Prostate gland (tissue), 2 donors: Measurements from ENCODE around the gene HRCT1. TPM values are rescaled to one million over a fixed set of nuclear protein-coding genes. Genes with fewer than 3 reads are reported as not detected.
"Not testable (repeated sequence)": the region's sequence is repeated elsewhere in the genome, so short reads cannot be mapped to it uniquely, and the experiment has no call there.

Experiments
- DNase-seq: peaks from one replicate; pipeline ENCODE4 v3.0.0-alpha.2; 2019; ENCODE audit warnings: low spot score
- H3K27ac ChIP-seq, 2 donors: fragments of 200-600 bp; sonication (generic); 2 replicates each; pipeline ENCODE4 v1.5.1; 2017 to 2019
- H3K27me3 ChIP-seq: fragments of 200-600 bp; sonication (generic); replicated peaks from 2 replicates; pipeline ENCODE4 v1.5.1; 2019; ENCODE audit not compliant: insufficient read depth
- H3K36me3 ChIP-seq, 2 donors: fragments of 200-600 bp; sonication (generic); 1 replicate in 1 of 2; 2 replicates in 1 of 2; pipeline versions ENCODE4 v1.5.1 to v1.8.1; 2017 to 2019
- H3K4me1 ChIP-seq: fragments of 200-600 bp; sonication (generic); replicated peaks from 2 replicates; pipeline ENCODE4 v1.5.1; 2019
- H3K4me3 ChIP-seq, 2 donors: fragments of 200-600 bp; sonication (generic); 2 replicates each; pipeline ENCODE4 v1.5.1; 2017 to 2019
- H3K9me3 ChIP-seq: fragments of 200-600 bp; sonication (generic); 2 replicates; pipeline ENCODE4 v1.5.1; 2017
- POLR2A ChIP-seq: fragments of 450-650 bp; IDR thresholded peaks from one replicate; pipeline ENCODE4 v1.6.1; 2016; ENCODE audit warnings: antibody characterized with exemption, mild to moderate bottlenecking
- POLR2AphosphoS5 ChIP-seq: sonication (generic); formaldehyde crosslinking; IDR thresholded peaks from one replicate; pipeline ENCODE4 v1.6.1; 2017; ENCODE audit warnings: antibody characterized with exemption
- WGBS: methylation state at CpG from one replicate; pipeline ENCODE4 v1.1.5; 2018; 5-methylcytosine and 5-hydroxymethylcytosine counted together
- intact Hi-C: fragments of 100-400 bp; cut with DNase I; formaldehyde crosslinking; loops from one replicate; pipeline ENCODE4 v1.14.2; 2022
- total RNA-seq, 2 donors: library from RNA; depleted of rRNA; stranded (reverse); fragments of >200 nt; gene quantifications; one replicate each; pipeline ENCODE4 v1.1.0, GENCODE V29; 2016
- TF ChIP-seq, protein P1 (sequence below), 4 experiments: fragments of 200-600 bp in 2 of 4; fragments of 450-650 bp in 2 of 4; sonication (generic) in 2 of 4; IDR thresholded peaks; 1 replicate in 3 of 4; 2 replicates in 1 of 4; pipeline ENCODE4 v1.5.1; 2016 to 2019; ENCODE audit warnings: antibody characterized with exemption in 4 of 4, mild to moderate bottlenecking in 2 of 4, moderate library complexity in 2 of 4

The HRCT1 gene
- total RNA-seq, 2 donors from 2014 or later, result 1.3 to 1.5 TPM

- Histone ChIP-seq H3K9me3 (no peaks in the 10 kb centered on the region), H3K27me3 (no peaks in the 10 kb centered on the region), H3K4me3 (no peak overlapping the region), H3K4me1 (peaks cover 2% of the 10 kb centered on the region), H3K27ac (no peak overlapping the region), H3K36me3 (no peaks in the 10 kb centered on the region)
- 94% methylated on average over 1 of the region's 1 CpG for WGBS
- intact Hi-C loops, result no loop called here
- no peak for DNase-seq
- TF ChIP-seq POLR2A (no peak), POLR2AphosphoS5 (no peak)
- TF ChIP-seq, protein P1, sequence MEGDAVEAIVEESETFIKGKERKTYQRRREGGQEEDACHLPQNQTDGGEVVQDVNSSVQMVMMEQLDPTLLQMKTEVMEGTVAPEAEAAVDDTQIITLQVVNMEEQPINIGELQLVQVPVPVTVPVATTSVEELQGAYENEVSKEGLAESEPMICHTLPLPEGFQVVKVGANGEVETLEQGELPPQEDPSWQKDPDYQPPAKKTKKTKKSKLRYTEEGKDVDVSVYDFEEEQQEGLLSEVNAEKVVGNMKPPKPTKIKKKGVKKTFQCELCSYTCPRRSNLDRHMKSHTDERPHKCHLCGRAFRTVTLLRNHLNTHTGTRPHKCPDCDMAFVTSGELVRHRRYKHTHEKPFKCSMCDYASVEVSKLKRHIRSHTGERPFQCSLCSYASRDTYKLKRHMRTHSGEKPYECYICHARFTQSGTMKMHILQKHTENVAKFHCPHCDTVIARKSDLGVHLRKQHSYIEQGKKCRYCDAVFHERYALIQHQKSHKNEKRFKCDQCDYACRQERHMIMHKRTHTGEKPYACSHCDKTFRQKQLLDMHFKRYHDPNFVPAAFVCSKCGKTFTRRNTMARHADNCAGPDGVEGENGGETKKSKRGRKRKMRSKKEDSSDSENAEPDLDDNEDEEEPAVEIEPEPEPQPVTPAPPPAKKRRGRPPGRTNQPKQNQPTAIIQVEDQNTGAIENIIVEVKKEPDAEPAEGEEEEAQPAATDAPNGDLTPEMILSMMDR (IDR thresholded peaks at IDR 0.05), result no peak
Observed at GRCh38 chr9:35892051-35892450, 14.0 kb upstream of the HRCT1 start.

DNA sequence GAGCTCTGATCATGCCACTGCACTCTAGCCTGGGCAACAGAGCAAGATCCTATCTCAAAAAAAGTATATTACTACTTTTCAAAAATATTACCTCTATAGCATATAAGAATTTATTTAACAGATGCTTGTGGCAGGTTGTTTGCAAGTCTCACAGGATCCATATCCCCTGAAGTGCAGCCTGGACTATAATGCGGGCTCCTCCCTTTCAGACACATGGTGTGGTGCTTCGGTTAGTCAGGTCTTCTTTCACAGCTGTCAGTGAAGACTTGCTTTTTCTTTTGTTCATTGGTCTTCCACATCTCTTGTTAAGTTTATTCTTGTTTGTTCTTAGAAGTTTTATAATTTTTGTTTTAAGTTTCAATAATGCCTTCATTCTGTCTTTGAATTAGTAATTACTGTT is 9.4 kb upstream of the HRCT1 start:
- TF ChIP-seq, protein P1 (IDR thresholded peaks at IDR 0.05), result no peak
- TF ChIP-seq POLR2A, result no peak
- no peak for TF ChIP-seq POLR2AphosphoS5
- Histone ChIP-seq H3K27ac (no peak overlapping the region), H3K4me3 (no peak overlapping the region), H3K4me1 (peaks cover 1% of the 10 kb centered on the region), H3K9me3 (no peaks in the 10 kb centered on the region), H3K36me3 (no peaks in the 10 kb centered on the region), H3K27me3 (no peaks in the 10 kb centered on the region)
- WGBS, result 98% methylated on average over 2 of the region's 2 CpGs
- intact Hi-C loops, result no loop called here
- no peak for DNase-seq

- intact Hi-C loops, H3K27ac ChIP-seq, DNase-seq, H3K4me1 ChIP-seq, H3K27me3 ChIP-seq, H3K36me3 ChIP-seq, H3K4me3 ChIP-seq, H3K9me3 ChIP-seq: not testable (repeated sequence)
- 97% methylated on average over 7 of the region's 7 CpGs for WGBS
Observed at GRCh38 chr9:35897376-35898099, 8.5 kb upstream of the HRCT1 start.

GRCh38 chr9:35898337-35898736 is 7.7 kb upstream of the HRCT1 start:
- TF ChIP-seq, protein P1 (IDR thresholded peaks at IDR 0.05), result no peak
- TF ChIP-seq POLR2AphosphoS5 (no peak), POLR2A (no peak)
- H3K36me3 ChIP-seq, result no peaks in the 10 kb centered on the region
- peaks cover 3% of the 10 kb centered on the region for H3K4me1 ChIP-seq
- H3K9me3 ChIP-seq, result no peaks in the 10 kb centered on the region
- no peak overlapping the region for H3K27ac ChIP-seq
- no peak for DNase-seq
- intact Hi-C loops, result no loop called here
- no peak overlapping the region for H3K4me3 ChIP-seq
- no peaks in the 10 kb centered on the region for H3K27me3 ChIP-seq

DNA sequence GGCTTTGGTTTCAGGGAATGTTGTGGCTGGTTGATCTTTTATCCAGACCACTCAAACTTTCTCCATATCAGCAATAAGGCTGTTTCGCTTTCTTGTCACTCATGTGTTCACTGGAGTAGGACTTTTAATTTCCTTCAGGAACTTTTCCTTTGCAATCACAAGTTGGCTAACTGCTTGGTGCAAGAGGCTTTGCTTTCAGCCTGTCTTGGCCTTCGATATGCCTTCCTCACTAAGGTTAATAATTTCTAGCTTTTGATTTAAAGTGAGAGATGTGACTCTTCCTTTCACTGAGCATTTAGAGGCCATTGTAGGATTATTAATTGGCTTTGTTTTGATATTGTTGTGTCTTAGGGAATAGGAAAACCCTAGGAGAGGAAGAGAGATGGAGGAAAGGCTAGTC is 7.0 kb upstream of the HRCT1 start:
- intact Hi-C loops, result no loop called here
- Histone ChIP-seq H3K27me3 (no peaks in the 10 kb centered on the region), H3K4me3 (no peak overlapping the region), H3K27ac (no peak overlapping the region), H3K36me3 (no peaks in the 10 kb centered on the region), H3K9me3 (no peaks in the 10 kb centered on the region), H3K4me1 (peaks cover 7% of the 10 kb centered on the region)
- TF ChIP-seq, protein P1 (IDR thresholded peaks at IDR 0.05), result no peak
- no peak for TF ChIP-seq POLR2A
- TF ChIP-seq POLR2AphosphoS5, result no peak
- WGBS, result 87% methylated on average over 2 of the region's 2 CpGs
- no peak for DNase-seq
